D341Med (cell line): ENCODE data around the gene SCUBE1.

ENCODE experiments used
- DNase-seq: peaks from one replicate; pipeline ENCODE4 v3.0.0; 2012; ENCODE audit warnings: low spot score

Gene SCUBE1

GRCh38 chr22:43257549-43257948 is 85.6 kb downstream of the SCUBE1 start:
- DNase-seq: no peak

DNA sequence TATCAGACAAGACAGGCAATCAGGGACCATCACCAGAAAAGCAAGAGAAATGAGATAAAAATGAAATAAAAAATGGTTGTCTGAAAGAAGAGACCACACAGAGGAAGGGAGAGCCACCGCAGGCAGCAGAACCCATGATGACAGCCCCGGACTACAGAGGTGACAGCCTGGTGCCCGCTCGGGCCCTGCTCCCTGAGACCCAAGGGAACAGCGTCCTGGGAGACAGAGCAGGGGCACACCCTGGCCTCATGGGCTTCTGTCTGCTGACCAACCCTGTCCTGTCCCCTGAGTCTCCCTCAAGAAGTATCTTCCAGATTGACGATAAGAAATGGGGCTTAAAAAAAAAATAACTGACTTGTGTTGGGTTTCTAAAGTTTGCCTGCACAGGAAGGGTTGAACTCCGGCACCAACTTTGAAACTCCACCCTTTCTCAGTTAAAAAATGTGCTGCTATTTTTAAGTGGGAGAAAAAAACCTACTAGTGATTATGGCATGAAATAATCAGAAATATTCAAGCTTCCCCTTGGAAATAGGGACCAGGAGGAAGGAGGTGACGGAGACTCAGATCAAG is 86.1 kb downstream of the SCUBE1 start:
- DNase-seq: no peak

- DNase-seq: no peak
These were observed 86.6 kb downstream of the SCUBE1 start for GRCh38 chr22:43256569-43256968.

- DNase-seq: no peak
These were observed 87.9 kb downstream of the SCUBE1 start for GRCh38 chr22:43255299-43255698.

DNA sequence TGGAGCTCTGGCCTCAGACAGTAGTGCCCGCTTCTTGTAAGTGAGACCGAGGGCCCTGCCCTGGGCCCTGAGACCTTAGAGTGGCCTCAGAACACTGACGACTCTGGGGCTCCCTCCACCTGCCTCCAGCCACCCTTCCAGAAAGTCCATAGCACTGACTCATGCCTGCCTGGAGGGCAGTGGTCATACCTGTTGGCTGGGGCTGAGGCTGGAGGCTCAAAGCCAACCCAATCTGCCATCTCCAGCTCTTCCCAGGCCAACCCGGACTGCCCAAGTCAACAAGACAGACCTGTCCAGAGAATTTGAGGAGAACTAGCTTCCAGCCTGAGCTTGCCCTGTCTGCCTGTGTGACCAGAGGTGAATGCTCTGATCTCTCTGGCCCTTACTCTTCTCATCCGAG is 89.3 kb downstream of the SCUBE1 start:
- no peak for DNase-seq

GRCh38 chr22:43252319-43252718 is 90.9 kb downstream of the SCUBE1 start:
- no peak for DNase-seq

GRCh38 chr22:43249789-43250471 is 93.2 kb downstream of the SCUBE1 start:
- DNase-seq: no peak

- no peak for DNase-seq
These were observed 95.5 kb downstream of the SCUBE1 start for GRCh38 chr22:43247546-43248260.

DNA sequence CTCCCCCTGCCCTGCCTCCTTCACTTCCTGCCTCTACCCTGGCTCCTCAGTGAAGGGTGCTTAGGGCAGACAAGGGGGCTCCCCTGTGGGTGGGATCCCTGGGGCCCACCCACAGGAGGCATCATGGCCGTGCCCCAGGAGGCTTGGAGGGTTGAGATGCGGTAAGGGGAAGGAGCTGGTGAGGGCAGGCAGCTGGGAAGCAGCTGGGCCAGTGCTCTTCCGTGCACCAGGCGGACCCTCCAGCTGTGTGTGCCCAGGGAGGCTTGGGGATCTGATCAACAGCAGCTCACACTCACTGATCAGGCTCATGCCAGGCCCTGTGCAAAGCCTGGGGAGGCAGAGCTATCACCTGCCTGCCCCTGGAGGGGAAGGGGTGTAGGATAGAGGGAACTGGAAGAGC is 97.0 kb downstream of the SCUBE1 start:
- no peak for DNase-seq

DNA sequence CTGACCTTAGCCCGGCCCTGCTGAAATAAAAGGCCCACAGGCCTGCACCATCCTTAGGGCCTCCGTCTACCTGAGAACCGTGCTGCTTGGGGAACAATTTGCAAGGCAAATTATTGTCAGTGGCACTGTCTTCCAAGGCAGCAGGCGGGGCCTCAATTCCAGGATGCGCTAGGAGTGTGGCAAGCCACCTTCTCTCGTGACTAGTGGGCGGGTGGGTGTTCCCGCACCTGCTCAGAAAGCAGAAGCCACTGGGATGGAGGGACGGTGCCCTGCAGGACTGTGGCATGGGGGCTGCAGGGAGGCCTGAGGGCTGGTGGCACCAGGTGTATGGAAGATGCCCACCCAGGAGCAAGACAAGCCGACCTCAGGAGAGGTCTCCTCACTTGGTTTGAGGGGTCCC is 97.5 kb downstream of the SCUBE1 start:
- no peak for DNase-seq

- DNase-seq: no peak
These were observed 98.2 kb downstream of the SCUBE1 start for GRCh38 chr22:43244803-43245527.

DNA sequence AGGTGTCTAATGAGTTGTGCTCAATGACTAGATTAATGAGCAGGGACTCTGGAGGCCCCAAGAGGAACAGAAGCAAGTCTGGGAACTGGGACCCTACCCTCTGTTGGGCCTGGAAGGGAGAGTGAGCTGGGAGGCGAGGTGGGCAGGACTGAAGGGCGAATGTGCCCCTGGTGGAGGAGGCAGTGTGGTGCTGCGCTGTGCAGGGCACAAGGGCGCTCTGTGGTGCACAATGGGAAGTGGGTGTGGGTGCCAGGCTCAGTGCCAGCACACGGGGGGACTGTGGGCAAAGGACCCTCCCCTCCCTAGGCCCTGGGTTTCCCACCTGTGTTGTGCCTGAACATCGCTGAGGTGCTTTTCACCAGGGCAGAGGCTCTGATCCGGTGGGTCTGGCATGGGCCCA is 98.8 kb downstream of the SCUBE1 start:
- no peak for DNase-seq

DNA sequence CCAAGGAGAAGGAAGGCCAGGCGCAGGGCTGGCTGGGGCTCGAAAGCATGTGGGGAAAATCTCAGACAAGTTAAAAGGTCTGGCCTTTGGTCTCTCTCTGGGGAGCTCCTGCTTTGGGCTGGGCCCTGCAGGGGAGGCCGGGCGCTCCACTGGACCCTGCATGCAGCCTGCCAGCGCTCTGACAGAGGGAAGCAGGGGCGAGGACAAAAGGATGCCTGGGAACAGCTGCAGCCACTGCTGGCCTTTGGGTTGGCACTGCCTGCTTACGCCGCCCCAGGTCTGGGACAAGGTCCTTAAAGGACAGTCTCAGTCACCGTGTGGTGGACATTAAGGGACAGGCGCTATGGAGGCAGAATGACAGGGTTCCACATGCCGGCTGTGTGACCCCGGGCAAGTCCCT is 99.8 kb downstream of the SCUBE1 start:
- no peak for DNase-seq

DNA sequence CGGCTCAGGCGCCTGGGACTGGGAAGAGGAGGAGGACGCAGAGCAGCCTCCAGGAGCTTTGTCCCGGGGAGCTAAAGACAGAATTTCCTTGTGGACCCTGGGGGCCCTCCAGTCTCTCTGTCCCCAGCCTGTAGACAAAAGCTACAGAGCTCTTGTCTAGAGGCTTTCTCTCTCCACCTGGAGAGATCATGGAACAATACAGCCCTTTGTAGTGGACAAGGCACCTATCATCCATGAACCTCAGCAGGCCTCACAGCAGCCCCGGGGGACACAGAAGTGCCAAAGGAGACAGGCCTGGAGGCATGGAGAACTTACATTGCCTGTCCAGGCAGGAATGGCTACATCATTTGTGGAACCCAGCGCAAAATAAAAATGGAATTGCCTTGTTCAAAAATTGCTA is 100.5 kb downstream of the SCUBE1 start:
- no peak for DNase-seq

DNA sequence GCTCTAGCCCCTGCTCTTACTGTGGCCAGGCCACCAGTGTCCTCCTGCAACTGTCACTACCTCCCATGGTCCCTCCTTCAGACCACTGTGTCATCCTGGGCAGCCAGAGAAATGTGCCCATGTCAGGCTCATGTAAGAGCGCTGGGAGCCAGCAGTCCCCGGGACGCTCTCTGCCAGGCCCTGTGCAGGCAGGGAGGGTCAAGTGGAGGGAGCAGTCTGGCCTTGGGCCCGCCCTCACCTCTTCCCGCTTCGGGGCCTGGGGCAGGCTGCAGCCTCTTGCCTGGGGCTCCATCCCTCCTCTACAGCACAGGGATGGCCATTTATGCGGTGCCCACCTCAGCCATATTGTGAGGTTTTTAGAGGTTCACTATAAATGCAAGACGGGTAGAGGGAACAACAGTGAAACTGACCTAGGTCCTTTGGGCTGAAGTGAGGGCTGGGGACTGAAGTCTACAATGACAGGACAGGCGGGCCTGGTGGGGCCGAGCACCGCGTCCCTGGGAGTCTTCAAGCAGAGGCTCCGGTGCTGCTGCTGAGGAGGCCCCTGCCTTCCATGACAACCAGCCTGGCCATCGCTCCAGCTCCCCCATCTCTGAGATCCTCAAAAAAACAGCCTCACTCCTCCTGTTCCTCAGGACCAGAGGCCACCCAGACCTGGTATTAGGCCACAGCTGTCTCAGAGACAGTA is 101.3 kb downstream of the SCUBE1 start:
- no peak for DNase-seq

DNA sequence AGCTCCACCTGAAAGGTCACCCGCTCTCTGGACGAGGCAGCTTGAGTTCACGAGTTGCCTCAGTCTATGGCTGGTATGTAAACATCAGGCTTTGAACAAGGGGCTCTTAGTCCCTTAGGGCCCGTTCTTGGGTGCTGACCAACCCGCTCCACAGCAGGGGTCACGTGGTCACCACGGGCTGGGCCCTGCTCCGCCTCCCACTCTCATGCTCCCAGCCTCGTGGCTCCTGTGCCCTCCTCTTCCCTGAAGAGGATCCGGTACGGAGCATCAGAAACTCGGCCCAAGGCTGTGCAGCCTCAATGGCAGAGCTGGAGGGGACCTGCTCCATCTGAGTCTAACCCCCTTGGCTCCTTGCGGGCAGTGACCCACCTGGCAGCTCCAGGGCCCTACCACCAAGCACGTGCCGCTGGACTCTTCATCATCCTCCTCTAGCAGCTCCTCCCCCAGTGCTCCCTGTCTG is 102.0 kb downstream of the SCUBE1 start:
- no peak for DNase-seq

GRCh38 chr22:43240614-43241013 is 102.6 kb downstream of the SCUBE1 start:
- no peak for DNase-seq

DNA sequence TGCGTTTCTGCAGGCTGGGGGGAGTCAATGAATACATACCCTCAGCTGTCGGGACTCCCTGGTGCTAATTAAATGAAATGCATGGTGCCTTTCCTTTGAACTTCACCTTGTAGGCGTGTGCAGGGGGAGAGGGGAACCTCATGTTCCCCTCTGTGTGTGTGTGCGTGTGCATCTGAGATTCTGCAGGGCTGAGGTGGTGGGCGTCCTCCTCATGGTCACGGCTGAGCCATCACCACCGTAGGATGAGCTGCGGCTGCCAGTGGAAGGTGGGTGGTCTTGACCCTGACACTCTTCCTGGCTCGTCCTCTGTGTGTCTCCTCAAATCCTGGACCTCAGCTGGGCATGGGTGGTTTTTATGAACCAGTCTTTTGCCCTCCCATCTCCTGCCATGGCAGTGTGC is 103.2 kb downstream of the SCUBE1 start:
- no peak for DNase-seq

DNA sequence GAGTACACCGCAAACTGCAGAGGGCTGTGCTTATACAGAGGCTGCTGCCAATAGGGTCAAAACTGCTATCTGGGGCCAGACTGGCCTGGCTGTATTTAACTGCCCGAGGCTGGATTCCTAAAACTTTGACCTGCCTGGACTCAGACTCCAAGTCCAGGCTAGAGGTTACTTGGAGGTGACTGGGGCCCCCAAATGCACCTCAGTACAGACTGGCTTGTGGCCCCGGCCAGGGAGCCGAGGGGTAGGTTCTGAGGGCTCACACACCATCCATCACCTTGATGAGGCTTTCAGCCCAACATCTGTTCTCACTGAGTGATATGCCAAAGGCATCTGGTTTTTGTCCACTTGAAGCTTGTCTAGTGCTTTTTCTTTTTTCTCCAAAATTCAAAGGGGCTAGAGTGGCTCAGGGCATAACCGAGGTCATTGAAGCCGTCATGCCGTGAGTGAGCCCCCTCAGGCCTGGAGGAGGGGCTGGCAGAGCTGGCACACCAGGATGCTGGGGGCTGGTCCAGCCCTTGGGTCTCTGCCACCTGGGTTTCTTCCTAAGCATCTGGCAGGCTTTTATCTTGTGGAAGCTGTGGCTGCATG is 103.9 kb downstream of the SCUBE1 start:
- no peak for DNase-seq

DNA sequence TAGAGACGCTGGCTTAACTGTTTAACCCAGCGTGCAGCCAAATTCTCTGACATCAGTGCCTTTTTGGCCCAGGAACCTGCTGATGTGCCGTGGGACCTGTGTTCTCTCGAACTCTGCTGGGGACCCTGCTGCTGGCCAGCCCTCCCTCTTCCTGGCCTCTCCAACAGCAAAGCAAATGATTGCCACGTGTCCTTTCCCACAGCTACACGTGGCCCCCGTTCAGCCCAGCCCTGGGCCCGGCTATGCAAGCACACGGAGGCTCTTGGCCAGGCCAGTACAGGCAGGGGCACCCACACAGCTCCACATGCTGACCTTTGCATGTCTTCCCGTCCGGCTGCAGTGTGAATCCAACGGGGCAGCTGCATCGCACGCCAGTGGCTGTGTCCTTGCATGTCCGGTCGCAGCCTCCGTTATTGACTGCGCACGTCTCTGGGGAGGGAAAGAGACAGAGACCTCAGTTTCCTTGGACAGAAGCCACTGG is 104.6 kb downstream of the SCUBE1 start:
- DNase-seq: no peak

DNA sequence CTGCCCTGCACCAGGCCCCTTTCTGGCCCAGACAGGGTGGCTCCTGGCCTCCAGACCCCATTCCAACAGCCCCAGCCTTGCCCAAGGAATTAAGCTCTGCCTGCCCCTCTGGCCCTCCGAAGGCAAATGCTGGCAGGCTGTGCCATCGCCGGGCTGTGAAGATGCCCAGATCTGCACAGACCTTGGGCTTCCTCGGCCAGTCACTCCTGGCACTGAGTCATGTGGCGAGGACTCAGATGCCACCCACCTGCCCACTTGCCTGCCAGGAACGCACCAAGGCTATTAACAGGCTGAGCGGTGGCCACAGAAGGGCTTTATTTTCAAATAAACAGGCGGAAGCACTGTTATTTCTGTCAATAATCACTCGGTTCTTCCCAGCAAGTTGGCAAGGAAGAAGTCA is 105.9 kb downstream of the SCUBE1 start:
- DNase-seq: no peak
